ENCODE results near the gene KANK4. TPM values are rescaled to one million over a fixed set of nuclear protein-coding genes. Genes with fewer than 3 reads are reported as not detected.

The KANK4 gene
- total and polyA plus RNA-seq, 2 of the 4 experiments (the other 2 are of a cell fraction) = not detected

DNA sequence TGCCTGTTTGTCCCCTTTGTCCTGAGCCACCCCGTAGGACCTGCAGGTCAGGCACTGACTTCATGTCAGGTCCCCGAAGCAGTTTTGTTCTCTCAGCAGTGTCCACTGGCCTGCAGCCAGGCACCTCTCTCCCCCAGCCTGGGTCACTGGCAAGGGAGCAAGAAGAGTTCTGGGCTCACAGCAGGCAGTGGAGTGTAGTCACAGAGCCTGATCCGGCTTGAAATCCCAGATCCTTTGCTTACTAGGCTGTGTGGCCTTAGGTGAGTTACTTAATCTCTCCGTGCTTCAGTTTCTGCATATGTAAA, 90.4 kb downstream of the KANK4 start:
- no TSS peak for BruUV-seq (replicated peaks)
- Histone ChIP-seq H4K8ac (ENCODE audit: low read depth in 2 of 2, low read length in 2 of 2) (no peak overlapping the region), H2AFZ (replicated peaks; ENCODE audit: low read length, poor library complexity) (no peak overlapping the region), H4K20me1 (ENCODE audit: insufficient read depth, low read length) (no peaks in the 10 kb centered on the region), H3K14ac (replicated peaks; ENCODE audit: low read depth, low read length) (no peak overlapping the region), H2AK9ac (replicated peaks; ENCODE audit: low read depth, low read length, poor library complexity) (no peak overlapping the region), H3K36me3 (ENCODE audit: control insufficient read depth, insufficient read depth, low read length) (no peaks in the 10 kb centered on the region), H3K27ac (ENCODE audit: insufficient read depth, low read length) (no peak overlapping the region), H4K5ac (ENCODE audit: low read depth, low read length) (no peak overlapping the region), H2AK5ac (ENCODE audit: low read depth, low read length) (no peak overlapping the region), H3K79me1 (ENCODE audit: low read depth in 1 of 2, low read length in 2 of 2) (no peaks in the 10 kb centered on the region), H3K56ac (ENCODE audit: extremely low read depth, insufficient read depth, low read length) (no peak overlapping the region), H4K91ac (ENCODE audit: insufficient read depth, low read depth, low read length) (no peak overlapping the region), H3K9me3 (ENCODE audit: control insufficient read depth, insufficient read depth, low read length) (peaks cover 15% of the 10 kb centered on the region), H3K4me3 (ENCODE audit: insufficient read depth, low read depth, low read length) (no peak overlapping the region), H3K9me1 (ENCODE audit: insufficient read depth, low read length) (no peaks in the 10 kb centered on the region), H3K4me2 (ENCODE audit: low read depth, low read length) (no peak overlapping the region), H3K4me1 (ENCODE audit: control insufficient read depth, insufficient read depth, low read length) (no peaks in the 10 kb centered on the region), H3K23ac (ENCODE audit: low read depth, low read length) (no peak overlapping the region), H3K18ac (ENCODE audit: low read depth, low read length) (no peak overlapping the region), H2BK20ac (ENCODE audit: low read depth, low read length) (no peak overlapping the region), H3K4ac (ENCODE audit: low read depth, low read length) (no peak overlapping the region), H3K9ac (ENCODE audit: low read depth, low read length) (no peak overlapping the region), H2BK120ac (ENCODE audit: low read depth, low read length) (no peak overlapping the region), H2BK5ac (ENCODE audit: low read depth, low read length, poor library complexity, severe bottlenecking) (no peak overlapping the region), H3K27me3 (ENCODE audit: control insufficient read depth, insufficient read depth, low read length) (no peaks in the 10 kb centered on the region), H2BK15ac (ENCODE audit: low read depth, low read length) (no peak overlapping the region)
- in situ Hi-C loops (cut with MboI; ENCODE audit: low sequenced_read_pairs) (no loop called here), dilution Hi-C loops (cut with HindIII; ENCODE audit: low sequenced_read_pairs, unreplicated experiment) (no loop called here), intact Hi-C loops (cut with micrococcal nuclease) (no loop called here)
- DNase-seq (no peak), ATAC-seq (ENCODE audit: low read depth) (no peak)
- 33% methylated on average over 1 of the region's 4 CpGs; no CpG with 5 or more reads in 1 of the 2 experiments for WGBS, 2 experiments (ENCODE audit: extremely low coverage in 2 of 2, insufficient read length in 1 of 2)
- ChIA-PET CTCF (no interaction called here), POLR2A (ENCODE audit: unreplicated experiment) (no interaction called here)
- TF ChIP-seq FOS (IDR thresholded peaks at IDR 0.05; ENCODE audit: low read depth, low read length) (no peak), CHD1 (IDR thresholded peaks at IDR 0.05; ENCODE audit: low read depth, low read length) (no peak), RCOR1 (IDR thresholded peaks at IDR 0.05; ENCODE audit: insufficient replicate concordance, low read length) (no peak), MAZ (IDR thresholded peaks at IDR 0.05; ENCODE audit: borderline replicate concordance, low read depth, low read length) (no peak), SMC3 (IDR thresholded peaks at IDR 0.05; ENCODE audit: low read depth, low read length) (no peak), MAFK (IDR thresholded peaks at IDR 0.05; ENCODE audit: low read depth, low read length) (no peak), RFX5 (IDR thresholded peaks at IDR 0.05; ENCODE audit: low read depth, low read length) (no peak), POLR2A (IDR thresholded peaks at IDR 0.05; ENCODE audit: low read depth, low read length) (no peak), BHLHE40 (IDR thresholded peaks at IDR 0.05; ENCODE audit: low read depth, low read length) (no peak)
- TF ChIP-seq, protein P1, sequence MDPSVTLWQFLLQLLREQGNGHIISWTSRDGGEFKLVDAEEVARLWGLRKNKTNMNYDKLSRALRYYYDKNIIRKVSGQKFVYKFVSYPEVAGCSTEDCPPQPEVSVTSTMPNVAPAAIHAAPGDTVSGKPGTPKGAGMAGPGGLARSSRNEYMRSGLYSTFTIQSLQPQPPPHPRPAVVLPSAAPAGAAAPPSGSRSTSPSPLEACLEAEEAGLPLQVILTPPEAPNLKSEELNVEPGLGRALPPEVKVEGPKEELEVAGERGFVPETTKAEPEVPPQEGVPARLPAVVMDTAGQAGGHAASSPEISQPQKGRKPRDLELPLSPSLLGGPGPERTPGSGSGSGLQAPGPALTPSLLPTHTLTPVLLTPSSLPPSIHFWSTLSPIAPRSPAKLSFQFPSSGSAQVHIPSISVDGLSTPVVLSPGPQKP (IDR thresholded peaks at IDR 0.05; ENCODE audit: borderline replicate concordance, low read depth, low read length) = no peak
- TF ChIP-seq, protein P2, sequence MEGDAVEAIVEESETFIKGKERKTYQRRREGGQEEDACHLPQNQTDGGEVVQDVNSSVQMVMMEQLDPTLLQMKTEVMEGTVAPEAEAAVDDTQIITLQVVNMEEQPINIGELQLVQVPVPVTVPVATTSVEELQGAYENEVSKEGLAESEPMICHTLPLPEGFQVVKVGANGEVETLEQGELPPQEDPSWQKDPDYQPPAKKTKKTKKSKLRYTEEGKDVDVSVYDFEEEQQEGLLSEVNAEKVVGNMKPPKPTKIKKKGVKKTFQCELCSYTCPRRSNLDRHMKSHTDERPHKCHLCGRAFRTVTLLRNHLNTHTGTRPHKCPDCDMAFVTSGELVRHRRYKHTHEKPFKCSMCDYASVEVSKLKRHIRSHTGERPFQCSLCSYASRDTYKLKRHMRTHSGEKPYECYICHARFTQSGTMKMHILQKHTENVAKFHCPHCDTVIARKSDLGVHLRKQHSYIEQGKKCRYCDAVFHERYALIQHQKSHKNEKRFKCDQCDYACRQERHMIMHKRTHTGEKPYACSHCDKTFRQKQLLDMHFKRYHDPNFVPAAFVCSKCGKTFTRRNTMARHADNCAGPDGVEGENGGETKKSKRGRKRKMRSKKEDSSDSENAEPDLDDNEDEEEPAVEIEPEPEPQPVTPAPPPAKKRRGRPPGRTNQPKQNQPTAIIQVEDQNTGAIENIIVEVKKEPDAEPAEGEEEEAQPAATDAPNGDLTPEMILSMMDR (conservative IDR thresholded peaks at IDR 0.05; ENCODE audit: low read depth, low read length) = no peak

Data from IMR-90 (cell line).